DND-41 (cell line): ENCODE measurements around the gene NFATC2IP.

Experiments used
- CTCF ChIP-seq: IDR thresholded peaks from 2 replicates; pipeline ENCODE4 v1.5.1; 2012; ENCODE audit warnings: borderline replicate concordance, low read length, moderate library complexity, mild to moderate bottlenecking; ENCODE audit not compliant: poor library complexity, severe bottlenecking; ENCODE audit errors: extremely low read depth
- EZH2 ChIP-seq: IDR thresholded peaks from 3 replicates; pipeline ENCODE4 v1.6.1; 2012; ENCODE audit warnings: borderline replicate concordance, low read depth, mild to moderate bottlenecking, moderate library complexity, low read length, inconsistent platforms; ENCODE audit not compliant: severe bottlenecking

- TF ChIP-seq CTCF (no peak), EZH2 (no peak)
These were observed 13.3 kb downstream of the NFATC2IP start for GRCh38 chr16:28964072-28964471.
